ENCODE results near the gene GJD4.

- no peak for TF ChIP-seq RFX5 (IDR thresholded peaks at IDR 0.05)
- TF ChIP-seq, protein P1, sequence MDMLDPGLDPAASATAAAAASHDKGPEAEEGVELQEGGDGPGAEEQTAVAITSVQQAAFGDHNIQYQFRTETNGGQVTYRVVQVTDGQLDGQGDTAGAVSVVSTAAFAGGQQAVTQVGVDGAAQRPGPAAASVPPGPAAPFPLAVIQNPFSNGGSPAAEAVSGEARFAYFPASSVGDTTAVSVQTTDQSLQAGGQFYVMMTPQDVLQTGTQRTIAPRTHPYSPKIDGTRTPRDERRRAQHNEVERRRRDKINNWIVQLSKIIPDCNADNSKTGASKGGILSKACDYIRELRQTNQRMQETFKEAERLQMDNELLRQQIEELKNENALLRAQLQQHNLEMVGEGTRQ (IDR thresholded peaks at IDR 0.05) = no peak
- TF ChIP-seq, protein P2, sequence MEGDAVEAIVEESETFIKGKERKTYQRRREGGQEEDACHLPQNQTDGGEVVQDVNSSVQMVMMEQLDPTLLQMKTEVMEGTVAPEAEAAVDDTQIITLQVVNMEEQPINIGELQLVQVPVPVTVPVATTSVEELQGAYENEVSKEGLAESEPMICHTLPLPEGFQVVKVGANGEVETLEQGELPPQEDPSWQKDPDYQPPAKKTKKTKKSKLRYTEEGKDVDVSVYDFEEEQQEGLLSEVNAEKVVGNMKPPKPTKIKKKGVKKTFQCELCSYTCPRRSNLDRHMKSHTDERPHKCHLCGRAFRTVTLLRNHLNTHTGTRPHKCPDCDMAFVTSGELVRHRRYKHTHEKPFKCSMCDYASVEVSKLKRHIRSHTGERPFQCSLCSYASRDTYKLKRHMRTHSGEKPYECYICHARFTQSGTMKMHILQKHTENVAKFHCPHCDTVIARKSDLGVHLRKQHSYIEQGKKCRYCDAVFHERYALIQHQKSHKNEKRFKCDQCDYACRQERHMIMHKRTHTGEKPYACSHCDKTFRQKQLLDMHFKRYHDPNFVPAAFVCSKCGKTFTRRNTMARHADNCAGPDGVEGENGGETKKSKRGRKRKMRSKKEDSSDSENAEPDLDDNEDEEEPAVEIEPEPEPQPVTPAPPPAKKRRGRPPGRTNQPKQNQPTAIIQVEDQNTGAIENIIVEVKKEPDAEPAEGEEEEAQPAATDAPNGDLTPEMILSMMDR (IDR thresholded peaks at IDR 0.05) = peak; percentile 47
- no peak for TF ChIP-seq MAX (IDR thresholded peaks at IDR 0.05)
- TF ChIP-seq POLR2A (IDR thresholded peaks at IDR 0.05; ENCODE audit: low read length) = no peak
- no peak for TF ChIP-seq CEBPB (IDR thresholded peaks at IDR 0.05)
- no peak for TF ChIP-seq ZFP36 (IDR thresholded peaks at IDR 0.05; ENCODE audit: borderline replicate concordance, partially characterized antibody)
- TF ChIP-seq MAFK (IDR thresholded peaks at IDR 0.05; ENCODE audit: partially characterized antibody) = no peak
- no peak for TF ChIP-seq KDM1A (IDR thresholded peaks at IDR 0.05; ENCODE audit: low read depth)
- TF ChIP-seq RAD21 (conservative IDR thresholded peaks at IDR 0.05 in 1 of 2, IDR thresholded peaks at IDR 0.05 in 1 of 2) = peak; percentile 20 to 45; a peak in 2 of 5 replicates
- no peak for TF ChIP-seq NPAS2 (CRISPR knock-in tag; IDR thresholded peaks at IDR 0.05; ENCODE audit: borderline replicate concordance)
- no peak for TF ChIP-seq MAZ (IDR thresholded peaks at IDR 0.05; ENCODE audit: borderline replicate concordance, low read depth, low read length)
- TF ChIP-seq, protein P3, sequence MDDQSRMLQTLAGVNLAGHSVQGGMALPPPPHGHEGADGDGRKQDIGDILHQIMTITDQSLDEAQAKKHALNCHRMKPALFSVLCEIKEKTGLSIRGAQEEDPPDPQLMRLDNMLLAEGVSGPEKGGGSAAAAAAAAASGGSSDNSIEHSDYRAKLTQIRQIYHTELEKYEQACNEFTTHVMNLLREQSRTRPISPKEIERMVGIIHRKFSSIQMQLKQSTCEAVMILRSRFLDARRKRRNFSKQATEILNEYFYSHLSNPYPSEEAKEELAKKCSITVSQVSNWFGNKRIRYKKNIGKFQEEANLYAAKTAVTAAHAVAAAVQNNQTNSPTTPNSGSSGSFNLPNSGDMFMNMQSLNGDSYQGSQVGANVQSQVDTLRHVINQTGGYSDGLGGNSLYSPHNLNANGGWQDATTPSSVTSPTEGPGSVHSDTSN (IDR thresholded peaks at IDR 0.05) = no peak
- no peak for TF ChIP-seq SREBF2 (IDR thresholded peaks at IDR 0.05)
Measured at GRCh38 chr10:35598379-35598778, 6.8 kb upstream of the GJD4 start.
